IPS DF 19.7 (cell line): Measurements from ENCODE around the gene CCDC73.
"Not testable (repeated sequence)": the region's sequence is repeated elsewhere in the genome, so short reads cannot be mapped to it uniquely, and the experiment has no call there.

Source experiments
- DNase-seq: peaks from one replicate; pipeline ENCODE4 v3.0.0-alpha.2; 2013; ENCODE audit warnings: low read depth, low spot score

The CCDC73 gene

DNA sequence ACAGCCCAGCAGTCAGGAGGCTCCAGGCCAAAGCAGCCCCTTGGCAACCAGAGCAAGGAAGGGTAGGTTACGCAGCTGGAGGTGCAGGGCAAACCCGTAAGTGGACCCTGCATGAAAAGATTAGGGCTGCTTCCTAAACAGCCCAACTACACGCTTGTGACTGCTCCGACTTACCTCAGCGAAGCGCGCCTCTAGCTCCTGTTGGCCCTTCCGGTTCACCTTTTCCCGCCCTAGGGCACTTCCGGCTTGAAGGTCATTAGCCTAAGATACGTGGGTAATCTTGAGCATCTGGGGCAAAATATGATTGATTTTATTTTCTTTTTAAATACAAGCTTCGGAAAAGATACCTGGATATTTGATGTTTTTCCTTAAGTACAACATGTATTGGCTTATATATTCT lies at the start of gene CCDC73:
TSS of gene CCDC73 (minus strand) at position 224 of the 400 bp plus-strand sequence. CDS start 34,419 bp downstream, outside the sequence.
- no peak for DNase-seq

DNA sequence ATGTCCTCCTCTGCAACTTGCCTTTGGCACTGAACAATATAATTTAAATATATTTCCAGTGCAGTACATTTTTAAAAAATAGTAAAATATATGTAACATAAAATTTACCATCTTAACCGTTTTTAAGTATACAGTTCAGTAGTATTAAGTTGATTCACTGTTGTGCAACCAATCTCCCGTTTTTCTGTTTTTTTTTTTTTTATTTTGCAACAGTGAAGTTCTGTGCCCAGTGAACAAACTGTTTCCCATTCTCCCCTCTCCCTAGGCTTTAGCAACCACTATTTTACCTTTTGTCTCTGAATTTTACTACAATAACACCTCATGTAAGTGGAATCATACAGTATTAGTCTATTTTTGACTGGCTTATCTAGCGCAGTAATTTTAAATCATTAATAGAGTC lies 49.1 kb upstream of the CCDC73 start:
- no peak for DNase-seq

DNA sequence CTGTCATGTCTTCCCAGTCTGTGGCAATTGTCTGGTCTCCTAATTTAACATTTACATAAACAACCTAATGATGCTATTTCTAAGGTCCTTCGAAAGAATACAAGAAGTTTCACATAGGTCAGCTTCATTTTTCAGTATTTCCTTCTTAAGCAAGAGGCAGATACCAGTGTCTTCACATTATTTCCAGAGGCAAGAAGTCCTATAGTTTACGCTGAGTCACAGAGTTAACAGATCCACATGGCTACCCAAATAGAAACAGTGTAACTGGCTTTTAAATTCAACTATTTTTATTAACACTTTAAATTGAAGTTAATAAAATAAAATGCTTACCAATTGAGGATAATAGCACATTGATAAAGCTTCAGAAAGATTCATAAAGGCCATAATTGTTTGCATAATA lies 46.1 kb upstream of the CCDC73 start:
- DNase-seq: no peak

DNA sequence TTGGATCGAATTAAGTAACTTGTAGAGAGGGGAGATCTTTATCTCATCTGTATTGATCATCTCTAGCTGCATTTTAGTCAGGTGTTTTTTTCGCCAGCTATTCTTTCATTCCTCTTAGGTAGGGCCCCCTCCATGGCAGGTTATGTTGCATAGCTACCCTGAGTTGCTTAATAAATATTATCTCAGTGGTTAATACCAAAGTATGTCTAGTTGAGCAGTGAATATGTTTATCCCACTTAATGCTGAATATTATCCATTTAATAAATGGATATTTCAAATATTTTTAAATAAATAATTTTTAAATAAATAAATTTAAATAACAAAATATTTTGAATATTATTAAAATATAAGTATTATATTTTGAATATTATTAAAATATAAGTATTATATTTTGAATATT lies 44.8 kb upstream of the CCDC73 start:
- DNase-seq: no peak

DNA sequence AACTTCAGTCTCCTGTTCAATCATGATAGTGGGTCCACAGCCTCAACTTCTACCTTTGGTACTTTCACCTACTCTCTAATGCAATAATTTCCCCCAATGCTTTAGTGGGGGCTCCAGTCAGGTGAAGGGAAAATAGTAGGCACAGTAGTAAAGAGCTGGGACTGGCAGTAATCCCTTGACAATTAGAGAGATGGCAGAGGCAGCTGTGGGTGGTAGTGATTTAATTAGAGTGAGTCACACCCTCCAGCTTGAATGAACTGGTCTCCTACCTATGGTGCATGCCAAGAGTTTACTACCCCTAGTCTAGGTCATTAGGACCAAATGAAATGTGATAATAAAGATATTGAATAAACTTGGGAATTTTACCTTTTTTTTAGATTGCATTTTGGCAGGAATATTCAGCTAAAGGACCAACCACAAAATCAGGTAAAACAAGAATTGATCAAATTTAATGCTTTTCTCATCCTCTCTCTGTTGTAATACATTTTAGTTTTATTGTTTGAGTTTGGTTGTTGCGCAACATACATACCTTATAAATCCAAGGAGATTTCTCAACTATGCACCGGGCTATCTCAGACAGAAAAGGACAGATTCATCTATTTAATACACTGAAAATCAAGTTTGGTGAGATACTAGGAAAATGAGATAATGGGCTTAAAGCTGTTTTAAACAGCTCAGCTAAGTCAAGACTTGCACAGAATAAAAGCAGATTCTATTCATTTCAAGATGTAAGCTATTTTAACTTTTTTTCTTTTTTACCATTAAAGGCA lies 44.2 kb upstream of the CCDC73 start:
- DNase-seq: no peak

DNA sequence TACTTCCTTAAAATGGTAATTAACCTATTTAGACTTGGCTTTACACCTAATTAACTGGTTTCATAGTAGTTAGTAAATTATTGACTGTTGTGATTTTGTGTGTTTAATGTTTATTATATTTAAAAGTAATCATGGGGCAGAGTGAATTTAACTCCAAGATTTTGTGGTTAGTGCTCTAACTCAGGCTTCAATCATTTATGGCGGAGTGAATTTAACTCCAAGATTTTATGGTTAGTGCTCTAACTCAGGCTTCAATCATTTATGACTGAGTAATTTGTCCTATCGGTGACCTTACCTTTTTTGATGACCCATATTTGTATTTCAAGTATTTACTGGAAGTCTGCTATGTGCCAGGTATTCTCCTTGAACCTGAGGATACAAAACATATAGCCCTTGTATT lies 42.5 kb upstream of the CCDC73 start:
- no peak for DNase-seq

DNA sequence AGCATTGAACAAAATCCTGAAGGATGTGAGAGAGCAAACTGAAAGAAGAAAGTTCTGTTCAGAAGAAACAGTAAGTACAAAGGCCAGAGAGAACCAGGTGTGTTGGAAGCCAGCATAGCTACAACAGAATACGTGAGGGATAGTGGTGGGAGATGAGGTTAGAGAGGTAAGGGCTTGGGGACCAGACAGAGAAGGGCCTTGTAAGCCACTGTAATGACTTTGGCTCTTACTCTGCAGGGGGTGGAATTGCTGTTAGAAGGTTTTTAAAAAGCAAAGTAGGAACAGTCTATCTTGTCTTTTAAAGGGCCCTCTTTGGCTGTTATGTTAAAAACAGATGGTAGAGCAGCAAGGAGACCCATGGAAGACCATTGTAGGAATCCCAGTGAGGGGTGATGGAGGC lies 39.5 kb upstream of the CCDC73 start:
- no peak for DNase-seq

DNA sequence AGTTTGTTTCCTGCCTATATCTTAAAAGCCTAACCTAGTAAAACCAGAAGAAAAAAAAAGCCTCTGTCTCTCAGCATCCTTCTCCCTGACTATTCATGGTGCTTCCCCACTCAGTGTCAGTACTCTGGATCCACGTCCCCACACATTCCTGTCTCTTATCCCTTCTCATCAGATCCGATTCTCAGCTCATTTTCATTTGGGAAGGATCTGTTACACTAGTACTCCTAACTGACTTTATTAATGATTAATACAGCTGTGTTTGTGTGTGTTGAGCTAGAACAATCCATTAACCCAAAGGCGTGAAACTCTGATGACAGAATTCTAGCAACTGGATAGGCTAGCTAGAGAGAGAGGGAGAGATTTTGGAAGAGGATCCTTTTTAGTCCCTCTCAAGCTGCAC lies 36.8 kb upstream of the CCDC73 start:
- DNase-seq: no peak

DNA sequence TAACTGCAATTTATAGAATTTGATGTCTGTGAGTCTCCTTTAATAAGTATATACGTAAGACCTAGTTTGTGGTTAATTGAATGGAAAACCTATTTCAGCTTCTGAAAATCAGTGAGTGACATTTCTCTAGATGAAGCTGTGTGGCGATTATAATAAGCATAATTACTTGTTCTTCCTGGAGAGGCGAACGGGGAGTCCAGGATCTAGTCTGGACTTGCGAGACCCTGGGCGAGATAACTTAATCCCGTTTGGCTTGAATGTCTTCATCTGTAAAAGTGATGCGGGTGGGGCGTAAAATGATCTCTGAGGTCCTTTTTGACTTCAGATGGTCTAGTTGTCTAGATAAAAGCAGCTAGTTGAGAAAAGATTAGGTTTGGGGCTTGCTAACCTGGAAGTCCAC lies 36.3 kb upstream of the CCDC73 start:
- no peak for DNase-seq

DNA sequence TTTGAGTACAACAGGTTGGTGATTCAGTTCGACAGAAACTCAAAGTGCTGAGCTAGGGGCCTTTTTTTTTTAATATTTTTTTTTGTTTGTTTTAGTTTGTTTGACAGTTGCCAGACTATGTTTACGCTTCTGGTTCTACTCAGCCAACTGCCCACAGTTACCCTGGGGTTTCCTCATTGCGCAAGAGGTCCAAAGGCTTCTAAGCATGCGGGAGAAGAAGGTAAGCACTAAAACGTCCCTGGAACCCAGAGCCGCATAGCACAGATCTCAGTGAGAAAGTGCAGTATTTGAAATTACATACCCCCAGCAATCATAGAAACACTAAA lies 35.9 kb upstream of the CCDC73 start:
- DNase-seq: no peak

DNA sequence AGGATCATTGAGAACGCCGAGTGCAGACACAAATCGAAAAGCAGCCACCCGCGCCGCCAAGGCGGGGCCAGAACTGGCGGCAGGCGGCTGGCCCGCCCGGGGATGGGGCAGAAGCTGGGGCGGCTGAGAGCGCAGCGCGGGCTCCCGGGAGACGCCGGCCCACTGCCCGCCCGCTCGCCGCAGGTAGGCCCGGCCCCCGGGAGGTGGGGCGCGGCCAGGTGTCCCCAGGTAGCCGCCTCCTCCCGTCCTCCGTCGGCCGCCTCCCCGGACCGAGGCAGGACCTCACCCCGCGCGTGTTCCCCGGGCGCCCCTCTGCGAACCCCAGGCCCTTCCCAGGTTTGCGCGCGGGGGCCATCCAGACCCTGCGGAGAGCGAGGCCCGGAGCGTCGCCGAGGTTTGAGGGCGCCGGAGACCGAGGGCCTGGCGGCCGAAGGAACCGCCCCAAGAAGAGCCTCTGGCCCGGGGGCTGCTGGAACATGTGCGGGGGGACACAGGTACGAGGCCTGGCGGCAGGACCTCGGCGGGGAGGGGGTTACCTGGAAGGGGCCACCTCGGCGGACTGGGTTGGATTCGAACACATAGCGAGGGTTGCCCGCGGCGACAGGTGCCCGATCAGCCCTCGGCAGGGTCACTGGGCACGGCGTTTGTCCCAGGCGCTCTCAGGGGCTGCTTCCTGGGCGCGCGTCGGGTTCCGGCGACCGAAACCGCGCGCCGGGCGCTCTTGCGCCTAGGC lies 35.4 kb upstream of the CCDC73 start, which contains the start of gene PRRG4:
TSS of gene PRRG4 (plus strand) at position 248 of the 733 bp plus-strand sequence. CDS start 603 bp downstream, outside the sequence.
- no peak for DNase-seq

DNA sequence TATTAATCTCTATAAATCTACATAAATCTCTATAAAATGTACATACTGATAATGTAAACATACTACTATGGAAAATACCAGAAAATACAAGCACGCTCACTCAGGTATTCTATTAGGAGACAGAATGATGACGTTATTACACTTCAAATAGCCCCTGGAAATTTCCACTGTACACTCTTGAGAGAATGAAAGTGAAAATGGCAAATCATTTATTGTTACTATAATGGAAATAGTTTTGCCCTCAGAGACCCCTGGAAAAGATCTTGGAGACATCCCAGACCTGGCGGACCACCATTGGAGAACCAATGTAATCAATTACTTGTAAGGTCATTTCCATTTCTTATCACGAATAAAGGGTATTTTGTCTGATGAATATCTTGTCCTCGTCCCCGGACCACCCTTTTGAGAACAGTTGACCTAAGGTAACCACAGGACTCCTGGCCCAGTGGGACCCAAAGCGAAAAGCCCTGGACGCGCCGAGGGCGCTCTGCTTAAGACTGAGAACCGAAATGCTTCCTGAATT lies 34.8 kb upstream of the CCDC73 start:
- no peak for DNase-seq

DNA sequence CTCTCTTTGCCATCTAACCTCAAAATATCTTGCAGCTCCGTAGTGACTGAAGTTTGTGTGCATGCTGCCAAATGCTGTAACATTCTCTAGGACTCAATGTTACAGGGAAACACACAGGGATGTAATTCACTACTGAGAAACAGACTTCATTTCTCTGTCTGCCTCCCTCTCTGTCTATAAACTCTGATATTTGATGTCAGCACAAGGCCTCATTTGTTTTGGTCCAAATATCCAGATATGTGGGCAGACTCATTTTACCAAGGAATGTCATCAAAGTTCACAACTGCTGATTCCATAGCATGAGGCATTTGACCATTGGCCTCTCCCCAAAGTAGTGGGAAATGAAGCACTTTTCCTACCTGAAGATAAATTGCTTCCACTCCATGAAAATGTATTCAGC lies 32.8 kb upstream of the CCDC73 start:
- no peak for DNase-seq

DNA sequence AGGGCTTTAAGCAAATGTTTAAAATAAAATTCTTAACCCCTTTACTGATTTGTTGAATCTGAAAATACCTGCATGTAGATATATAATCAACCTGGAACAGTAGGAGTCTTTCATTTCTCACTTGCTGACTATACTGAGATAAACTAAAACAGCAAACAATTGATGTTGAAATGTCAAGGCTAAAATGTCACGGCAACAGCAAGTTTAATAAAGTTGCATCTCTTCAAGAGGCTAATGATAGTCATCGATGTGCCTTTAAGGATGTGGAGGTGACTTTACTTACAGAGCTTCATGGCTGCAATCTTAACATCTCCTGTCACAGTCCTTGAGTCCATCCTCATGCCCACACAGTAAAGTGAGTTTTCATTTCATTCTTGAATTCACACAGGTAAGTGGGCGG lies 31.7 kb upstream of the CCDC73 start:
- DNase-seq: no peak

DNA sequence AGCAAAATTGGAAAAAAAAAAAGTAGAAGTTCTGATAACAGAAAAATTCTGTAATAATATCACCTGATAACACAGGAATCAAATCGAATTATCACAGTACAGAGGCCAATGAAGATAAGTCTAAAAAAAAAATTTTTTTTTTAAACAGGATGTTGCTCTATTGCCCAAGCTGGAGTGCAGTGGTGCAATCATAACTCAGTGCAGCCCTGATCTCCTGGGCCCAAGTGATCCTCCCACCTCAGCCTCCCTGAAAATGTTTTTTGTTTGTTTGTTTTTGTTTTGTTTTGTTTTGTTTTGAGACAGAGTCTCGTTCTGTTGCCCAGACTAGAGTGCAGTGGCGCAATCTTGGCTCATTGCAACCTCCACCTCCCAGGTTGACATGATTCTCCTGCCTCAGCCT lies 29.2 kb upstream of the CCDC73 start:
- not testable (repeated sequence) for DNase-seq

DNA sequence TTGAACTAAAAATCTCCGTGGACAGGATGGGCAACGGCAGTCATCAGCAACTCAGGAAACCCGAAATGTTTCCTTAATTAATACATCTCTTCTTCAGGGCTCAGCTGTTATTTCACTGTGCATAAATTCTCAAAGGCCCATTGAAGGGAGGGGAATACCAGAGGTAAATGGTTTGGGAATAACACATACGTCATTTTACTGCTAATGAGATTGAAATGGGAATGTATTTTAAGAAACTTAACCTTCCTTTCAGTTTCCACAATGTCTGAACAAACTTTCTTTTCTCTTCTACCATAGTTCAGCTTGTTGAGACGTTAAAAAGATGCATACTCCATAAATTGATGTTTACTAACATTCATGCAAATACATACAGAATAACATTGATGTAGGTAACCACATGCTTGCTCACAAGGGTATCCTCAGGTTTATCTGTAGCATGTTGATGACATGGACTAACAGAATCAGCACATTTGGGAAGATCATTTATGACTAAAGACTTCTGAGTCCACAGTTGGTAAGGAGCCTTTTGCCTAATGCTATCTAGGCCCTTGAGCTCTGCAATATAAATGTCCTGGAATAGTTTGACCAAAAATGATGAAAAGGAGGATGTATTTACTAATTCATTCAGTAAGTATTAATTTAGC lies 27.6 kb upstream of the CCDC73 start:
- no peak for DNase-seq

DNA sequence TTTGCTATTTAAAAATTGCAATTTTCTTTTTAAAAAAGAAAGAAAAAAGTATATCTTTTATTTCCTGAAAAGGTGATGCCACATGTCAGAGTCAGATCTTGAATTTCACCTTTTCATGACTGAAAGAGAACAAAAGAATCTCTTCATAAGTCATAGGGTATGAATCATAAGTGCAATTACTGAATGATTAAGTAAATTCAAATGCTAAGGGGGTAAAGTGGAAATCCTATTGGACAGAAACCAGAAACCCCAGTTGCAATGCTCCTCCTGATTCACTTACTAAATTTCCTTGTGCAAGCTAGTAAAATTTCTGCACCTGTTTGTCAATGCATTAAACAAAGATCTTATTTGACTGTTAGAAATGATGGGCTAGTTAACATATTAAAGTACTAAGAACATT lies 27.1 kb upstream of the CCDC73 start:
- no peak for DNase-seq

DNA sequence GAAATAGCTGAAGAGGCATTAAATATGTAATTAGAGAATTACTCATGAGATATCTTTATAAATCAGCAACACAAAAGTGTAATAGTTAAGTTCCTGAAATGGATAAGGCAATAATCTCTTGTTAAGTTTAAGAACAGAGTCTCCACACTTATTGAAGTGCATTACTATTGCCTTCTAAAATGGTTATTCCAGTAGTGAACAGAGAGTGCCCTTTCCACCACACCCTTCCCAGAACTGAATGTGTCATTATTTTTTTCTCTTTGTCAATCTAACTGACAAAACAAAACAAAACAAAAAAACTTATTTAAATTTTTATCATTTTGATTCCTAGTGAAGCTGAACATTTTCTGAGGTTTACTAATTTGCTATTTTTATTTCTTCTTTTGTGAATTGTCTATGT lies 26.0 kb upstream of the CCDC73 start:
- no peak for DNase-seq

DNA sequence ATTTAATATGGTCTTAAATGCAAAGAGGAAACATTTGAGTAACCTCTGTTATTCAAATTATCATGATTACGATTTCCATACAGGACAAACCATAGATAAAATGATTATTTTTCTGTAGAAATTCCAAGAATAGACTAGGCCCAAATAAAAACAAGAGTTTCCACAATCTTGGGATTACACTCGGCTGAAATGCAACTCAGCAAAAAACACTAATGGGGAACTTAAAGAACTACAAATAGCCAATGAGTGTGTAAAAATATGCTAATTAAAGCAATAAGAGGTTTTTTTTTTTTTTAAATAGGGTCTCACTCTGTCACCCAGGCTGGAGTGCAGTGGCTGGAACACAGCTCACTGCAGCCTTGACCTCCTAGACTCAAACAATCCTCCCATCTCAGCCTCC lies 24.7 kb upstream of the CCDC73 start:
- DNase-seq: no peak

DNA sequence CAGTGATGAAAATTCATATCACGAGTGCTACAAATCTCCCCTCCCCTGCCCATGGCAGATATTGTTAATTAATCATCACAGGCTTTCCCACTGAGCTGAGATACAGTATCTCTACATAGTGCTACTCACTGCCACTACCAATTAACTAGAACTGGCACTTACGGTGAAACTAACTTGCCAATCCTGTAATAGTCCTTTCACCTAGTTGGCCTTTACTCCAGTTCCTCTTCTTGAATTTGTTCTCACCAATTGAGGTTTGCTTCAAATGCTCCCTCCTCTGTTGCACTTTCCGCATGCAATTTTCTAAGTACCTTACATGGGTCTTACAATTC lies 23.4 kb upstream of the CCDC73 start:
- DNase-seq: no peak

DNA sequence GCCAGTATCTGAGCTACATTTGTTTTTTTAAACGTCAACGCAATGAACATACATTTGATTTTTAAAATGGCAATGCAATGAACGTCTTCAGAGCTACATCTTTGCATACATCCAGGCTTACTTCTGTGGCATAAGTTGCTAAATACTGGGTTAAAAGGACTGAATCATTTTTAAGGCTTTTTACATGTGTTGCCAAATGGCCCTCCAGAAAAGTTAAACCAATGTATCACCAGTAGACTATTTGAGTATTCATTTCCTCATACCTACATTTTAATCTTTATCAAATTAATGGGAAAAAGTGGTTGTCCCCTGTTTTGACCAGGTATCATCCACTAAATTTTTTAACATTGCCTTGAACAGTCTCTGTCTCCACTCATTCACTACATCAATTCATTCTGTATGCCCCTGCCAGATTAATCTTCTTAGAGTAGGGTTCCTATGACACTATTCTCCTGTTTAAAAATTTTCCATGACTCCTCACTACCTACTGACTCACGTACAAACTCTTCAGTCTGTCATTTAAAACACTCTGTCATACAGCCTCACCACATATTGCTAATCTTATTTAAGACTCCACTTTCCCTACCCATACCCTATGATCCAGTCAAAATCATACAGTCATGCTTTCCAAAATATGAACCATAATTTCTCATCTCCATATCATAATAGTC lies 22.9 kb upstream of the CCDC73 start:
- no peak for DNase-seq

DNA sequence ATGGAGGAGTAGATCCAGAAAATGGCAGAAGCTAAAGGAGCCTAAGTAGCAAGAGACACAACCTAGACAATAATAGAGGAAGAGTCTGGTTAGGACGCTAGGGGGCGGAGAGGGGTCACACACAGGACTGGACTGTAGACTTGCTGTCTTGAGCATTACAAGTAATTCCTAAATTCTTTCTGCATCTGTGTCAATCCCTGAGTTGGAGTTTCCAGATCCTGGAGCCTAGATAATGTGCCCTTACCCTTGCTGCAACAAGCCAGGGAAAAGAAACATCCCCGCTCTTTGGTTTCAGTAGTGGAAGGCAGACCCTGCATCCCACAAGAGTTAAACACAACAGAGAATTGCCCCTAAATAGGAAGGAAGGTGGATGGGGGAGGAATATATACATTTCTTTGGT lies 14.9 kb upstream of the CCDC73 start:
- DNase-seq: peak; percentile 54
